SK-N-SH (cell line): ENCODE data around the gene ARHGDIA. TPM values are rescaled to one million over a fixed set of nuclear protein-coding genes. Genes with fewer than 3 reads are reported as not detected.

Experiments used
- CTCF ChIA-PET: fragments of 300-600, 350-600 bp; formaldehyde crosslinking; extraction: SDS; loops from one replicate; lab custom pipeline; 2021; lab: Yijun Ruan, JAX
- POLR2A ChIA-PET: fragments of 350-600 bp; sonication (Branson Sonifier 250); formaldehyde crosslinking; extraction: SDS; loops from one replicate; lab custom pipeline; 2020; ENCODE audit warnings: antibody characterized with exemption, inconsistent platforms; lab: Yijun Ruan, JAX
- DNase-seq: peaks from one replicate; pipeline ENCODE4 v3.0.0; 2012
- H2AFZ ChIP-seq: fragments of 200-600 bp; sonication (generic); 2 replicates; pipeline ENCODE4 v1.8.1; 2016; ENCODE audit warnings: antibody characterized with exemption, mild to moderate bottlenecking, low read depth
- H3F3A ChIP-seq: fragments of 200-600 bp; sonication (generic); replicated peaks from 2 replicates; pipeline ENCODE3; 2016; ENCODE audit warnings: antibody characterized with exemption, mild to moderate bottlenecking; ENCODE audit not compliant: insufficient read depth
- H3K27ac ChIP-seq, 2 experiments: fragments of 200-500 bp in 1 of 2; fragments of 200-600 bp in 1 of 2; sonication (Bioruptor generic) in 1 of 2; sonication (generic), shearing (Covaris generic) in 1 of 2; 2 replicates each; pipeline versions ENCODE4 v1.5.1 to v1.6.1; 2014 to 2016; ENCODE audit warnings: low read depth in 2 of 2, inconsistent platforms in 1 of 2, low read length in 1 of 2, mild to moderate bottlenecking in 1 of 2, mixed read lengths in 1 of 2
- H3K27me3 ChIP-seq: fragments of 200-600 bp; sonication (generic), shearing (Covaris generic); 2 replicates; pipeline ENCODE4 v1.6.1; 2016; ENCODE audit warnings: mixed run types; ENCODE audit not compliant: insufficient read depth
- H3K36me3 ChIP-seq, 2 experiments: fragments of 200-500 bp in 1 of 2; fragments of 200-600 bp in 1 of 2; sonication (Bioruptor generic) in 1 of 2; sonication (generic) in 1 of 2; replicated peaks in 1 of 2; 2 replicates each; pipeline versions ENCODE3 to v1.5.1; 2014 to 2016; ENCODE audit warnings: low read length in 1 of 2, mild to moderate bottlenecking in 1 of 2; ENCODE audit not compliant: insufficient read depth in 2 of 2, control insufficient read depth in 1 of 2
- H3K4me1 ChIP-seq, 2 experiments: fragments of 200-500 bp in 1 of 2; fragments of 200-600 bp in 1 of 2; sonication (Bioruptor generic) in 1 of 2; sonication (generic), shearing (Covaris generic) in 1 of 2; 2 replicates each; pipeline versions ENCODE4 v1.5.1 to v1.6.1; 2014 to 2016; ENCODE audit warnings: low read depth in 1 of 2, low read length in 1 of 2, mixed run types in 1 of 2; ENCODE audit not compliant: insufficient read depth in 2 of 2, control insufficient read depth in 1 of 2
- H3K4me2 ChIP-seq: fragments of 200-600 bp; sonication (generic), shearing (Covaris generic); 2 replicates; pipeline ENCODE4 v1.6.1; 2017; ENCODE audit warnings: mixed run types
- H3K4me3 ChIP-seq, 2 experiments: fragments of 200-500 bp in 1 of 2; fragments of 200-600 bp in 1 of 2; sonication (Bioruptor generic) in 1 of 2; sonication (generic), shearing (Covaris generic) in 1 of 2; 2 replicates each; pipeline versions ENCODE4 v1.5.1 to v1.8.1; 2014 to 2016; ENCODE audit warnings: low read depth in 2 of 2, inconsistent platforms in 1 of 2, low read length in 1 of 2, mild to moderate bottlenecking in 1 of 2, mixed read lengths in 1 of 2, moderate library complexity in 1 of 2
- H3K79me2 ChIP-seq: fragments of 200-600 bp; sonication (generic); 2 replicates; pipeline ENCODE4 v1.8.1; 2017; ENCODE audit warnings: mild to moderate bottlenecking; ENCODE audit not compliant: insufficient read depth
- H3K9ac ChIP-seq: fragments of 200-600 bp; sonication (generic); 2 replicates; pipeline ENCODE4 v1.6.1; 2017; ENCODE audit warnings: mixed run types
- H3K9me2 ChIP-seq: fragments of 200-600 bp; sonication (generic); 2 replicates; pipeline ENCODE4 v1.6.1; 2017; ENCODE audit warnings: mixed run types
- H3K9me3 ChIP-seq: fragments of 200-600 bp; sonication (generic); 2 replicates; pipeline ENCODE4 v1.6.1; 2017; ENCODE audit warnings: mixed run types, mild to moderate bottlenecking, moderate library complexity
- H4K20me1 ChIP-seq: fragments of 200-600 bp; sonication (generic); 2 replicates; pipeline ENCODE4 v1.6.1; 2017; ENCODE audit warnings: mild to moderate bottlenecking, mixed run types; ENCODE audit not compliant: insufficient read depth
- ELF1 ChIP-seq: IDR thresholded peaks from 2 replicates; pipeline ENCODE4 v1.4.0; 2012
- EP300 ChIP-seq, 2 experiments: IDR thresholded peaks; 2 replicates each; pipeline versions ENCODE4 v1.4.0 to v1.6.1; 2012; ENCODE audit warnings: borderline replicate concordance in 1 of 2, low read depth in 1 of 2, low read length in 1 of 2
- EZH2phosphoT487 ChIP-seq: fragments of 200-600 bp; sonication (generic); IDR thresholded peaks from 2 replicates; pipeline ENCODE4 v1.6.1; 2017; ENCODE audit warnings: low read depth, mixed run types, mild to moderate bottlenecking, antibody characterized with exemption, moderate library complexity, borderline replicate concordance
- FOXJ3 ChIP-seq: sonication (generic); formaldehyde crosslinking; IDR thresholded peaks from 2 replicates; pipeline ENCODE4 v1.5.1; 2020; ENCODE audit warnings: mild to moderate bottlenecking, missing genetic modification reagents
- GATA2 ChIP-seq: sonication (generic); formaldehyde crosslinking; IDR thresholded peaks from 2 replicates; pipeline ENCODE4 v1.5.0; 2020; ENCODE audit warnings: mild to moderate bottlenecking, missing genetic modification reagents
- MEF2A ChIP-seq: IDR thresholded peaks from 2 replicates; pipeline ENCODE4 v1.4.0; 2012; ENCODE audit warnings: low read depth, borderline replicate concordance
- NFIC ChIP-seq: IDR thresholded peaks from 2 replicates; pipeline ENCODE4 v1.4.0; 2012; ENCODE audit warnings: borderline replicate concordance
- NRF1 ChIP-seq: IDR thresholded peaks from 2 replicates; pipeline ENCODE4 v1.6.1; 2012; ENCODE audit warnings: low read depth, mild to moderate bottlenecking, low read length
- PBX3 ChIP-seq: IDR thresholded peaks from 2 replicates; pipeline ENCODE4; 2012
- POLR2AphosphoS5 ChIP-seq: IDR thresholded peaks from 2 replicates; pipeline ENCODE4 v1.6.1; 2012; ENCODE audit warnings: low read depth, low read length
- RCOR1 ChIP-seq: fragments of 150-350 bp; IDR thresholded peaks from 2 replicates; pipeline ENCODE4 v1.6.1; 2017; ENCODE audit warnings: antibody characterized with exemption, low read length
- SIN3A ChIP-seq: IDR thresholded peaks from 2 replicates; pipeline ENCODE4 v1.6.1; 2012; ENCODE audit warnings: low read depth, mild to moderate bottlenecking, low read length, moderate library complexity, borderline replicate concordance
- TAF1 ChIP-seq: IDR thresholded peaks from 2 replicates; pipeline ENCODE4 v1.6.1; 2012; ENCODE audit warnings: low read depth, mild to moderate bottlenecking, low read length, moderate library complexity, borderline replicate concordance
- TCF12 ChIP-seq: IDR thresholded peaks from 2 replicates; pipeline ENCODE4 v1.4.0; 2012
- TEAD4 ChIP-seq: IDR thresholded peaks from 2 replicates; pipeline ENCODE4 v1.4.0; 2012; ENCODE audit warnings: mild to moderate bottlenecking, borderline replicate concordance; ENCODE audit not compliant: insufficient read depth
- USF1 ChIP-seq: IDR thresholded peaks from 2 replicates; pipeline ENCODE4 v1.4.0; 2012; ENCODE audit warnings: low read depth, borderline replicate concordance
- USF2 ChIP-seq: fragments of 150-350 bp; IDR thresholded peaks from 2 replicates; pipeline ENCODE4 v1.6.1; 2017; ENCODE audit warnings: antibody characterized with exemption, low read length, low read depth, borderline replicate concordance
- YY1 ChIP-seq: IDR thresholded peaks from 2 replicates; pipeline ENCODE4 v1.4.0; 2012; ENCODE audit warnings: low read depth, mild to moderate bottlenecking
- ZBTB33 ChIP-seq: IDR thresholded peaks from 2 replicates; pipeline ENCODE4 v1.4.0; 2012; ENCODE audit warnings: low read depth, borderline replicate concordance
- WGBS: methylation state at CpG from one replicate; pipeline ENCODE4 v1.1.6; 2017; ENCODE audit warnings: low lambda C conversion rate; 5-methylcytosine and 5-hydroxymethylcytosine counted together
- polyA plus RNA-seq, 3 experiments: library from polyadenylated mRNA; depleted of rRNA; stranded (reverse); fragments of >200 nt; gene quantifications; 2 replicates each; pipeline ENCODE4 v1.2.3, GENCODE V29; 2012

ARHGDIA gene
- polyA plus RNA-seq, 1 of the 3 experiments (the other 2 are of a cell fraction): 385 TPM

- no peak overlapping the region for H3K4me3 ChIP-seq
- no peak overlapping the region for H2AFZ ChIP-seq
- no peaks in the 10 kb centered on the region for H3K9me3 ChIP-seq
- H3F3A ChIP-seq: peaks cover 12% of the 10 kb centered on the region
- ChIA-PET POLR2A (no interaction called here), CTCF (interaction anchor here (0.5 to 2.3 kb wide), 3 partner anchors 14 to 56 kb away, joined by 3 to 8 read pairs (median 3); partner anchors contain the start of genes MAFG and SIRT7)
- DNase-seq: no peak
- no peaks in the 10 kb centered on the region for H3K79me2 ChIP-seq
- TF ChIP-seq ELF1 (no peak), TEAD4 (no peak), NRF1 (no peak), EP300 (IDR thresholded peaks at IDR 0.05; ENCODE audit: borderline replicate concordance in 1 of 2, low read depth in 1 of 2, low read length in 1 of 2) (no peak), EZH2phosphoT487 (no peak), FOXJ3 (no peak), USF1 (no peak), NFIC (no peak), TAF1 (no peak), SIN3A (no peak), POLR2AphosphoS5 (no peak), YY1 (no peak), PBX3 (no peak), MEF2A (no peak)
- 97% methylated on average over 20 of the region's 24 CpGs for WGBS
- H3K27ac ChIP-seq: no peak overlapping the region
- H3K9me2 ChIP-seq: no peaks in the 10 kb centered on the region
- 0 out of 2 replicates have a peak, but pooled peaks cover 4% of the 10 kb centered on the region for H4K20me1 ChIP-seq
- no peak overlapping the region for H3K9ac ChIP-seq
- peaks cover 10 to 62% of the 10 kb centered on the region in 2 experiments for H3K36me3 ChIP-seq
- H3K4me2 ChIP-seq: no peak overlapping the region
- no peaks in the 10 kb centered on the region for H3K27me3 ChIP-seq
- H3K4me1 ChIP-seq: peaks cover 0 to 10% of the 10 kb centered on the region in 2 experiments; a peak in 1 of 4 replicates
Observed at GRCh38 chr17:81903896-81904599, 32.9 kb upstream of the ARHGDIA start.

- peaks cover 10 to 62% of the 10 kb centered on the region in 2 experiments for H3K36me3 ChIP-seq
- H3K4me1 ChIP-seq: peaks cover 0 to 10% of the 10 kb centered on the region in 2 experiments; a peak in 1 of 4 replicates
- H3K4me2 ChIP-seq: no peak overlapping the region
- no peak for DNase-seq
- WGBS: 95% methylated on average over 7 of the region's 10 CpGs
- H3K9ac ChIP-seq: no peak overlapping the region
- H3K27me3 ChIP-seq: no peaks in the 10 kb centered on the region
- H3K9me3 ChIP-seq: no peaks in the 10 kb centered on the region
- no peak overlapping the region for H3K27ac ChIP-seq
- peaks cover 5% of the 10 kb centered on the region; the same call in 1 of the 2 replicates for H4K20me1 ChIP-seq
- CTCF ChIA-PET: interaction anchor here (0.6 to 2.3 kb wide), 3 partner anchors 11 to 56 kb away, joined by 3 to 8 read pairs (median 3); partner anchors contain the start of gene SIRT7
- POLR2A ChIA-PET: no interaction called here
- H3K79me2 ChIP-seq: no peaks in the 10 kb centered on the region
- H3K4me3 ChIP-seq: no peak overlapping the region
- TF ChIP-seq TEAD4 (no peak), GATA2 (no peak), USF1 (no peak), RCOR1 (no peak), POLR2AphosphoS5 (no peak), ZBTB33 (no peak), NFIC (no peak), USF2 (no peak), NRF1 (no peak), EZH2phosphoT487 (no peak), TCF12 (no peak), EP300 (IDR thresholded peaks at IDR 0.05; ENCODE audit: borderline replicate concordance in 1 of 2, low read depth in 1 of 2, low read length in 1 of 2) (no peak)
- no peak overlapping the region for H2AFZ ChIP-seq
- no peaks in the 10 kb centered on the region for H3K9me2 ChIP-seq
- peaks cover 17% of the 10 kb centered on the region for H3F3A ChIP-seq
Observed at GRCh38 chr17:81903415-81903831, 32.3 kb upstream of the ARHGDIA start.
